Progenitor cell of endocrine pancreas (in vitro differentiated cells): Measurements from ENCODE around the gene WDR81. TPM values are rescaled to one million over a fixed set of nuclear protein-coding genes. Genes with fewer than 3 reads are reported as not detected.
A peak's percentile ranks its signal among the peaks of the same experiment; 100 is the strongest.
"Not testable (repeated sequence)": the region's sequence is repeated elsewhere in the genome, so short reads cannot be mapped to it uniquely, and the experiment has no call there.

Experiments
- DNase-seq: peaks from one replicate; pipeline ENCODE4 v3.0.0; 2021; ENCODE audit warnings: low spot score; ENCODE audit not compliant: unreplicated experiment
- H3K27ac Mint-ChIP-seq: 2 replicates; pipeline ENCODE4 v1.8.0; 2021; ENCODE audit warnings: mild to moderate bottlenecking, moderate library complexity, mixed read lengths
- H3K27me3 Mint-ChIP-seq: 2 replicates; pipeline ENCODE4 v1.8.0; 2021; ENCODE audit warnings: mixed read lengths
- H3K36me3 Mint-ChIP-seq: 2 replicates; pipeline ENCODE4 v1.8.0; 2022; ENCODE audit warnings: mixed read lengths; ENCODE audit not compliant: insufficient read depth
- H3K4me1 Mint-ChIP-seq: 2 replicates; pipeline ENCODE4 v1.8.0; 2021; ENCODE audit warnings: low read depth, mixed read lengths
- H3K4me3 Mint-ChIP-seq: 2 replicates; pipeline ENCODE4 v1.8.0; 2021; ENCODE audit warnings: low read depth, mild to moderate bottlenecking, moderate library complexity, mixed read lengths
- H3K9me3 Mint-ChIP-seq: 2 replicates; pipeline ENCODE4 v1.8.0; 2021; ENCODE audit warnings: low read depth, mixed read lengths
- CTCF ChIP-seq: fragments of 200-600 bp; sonication (generic); IDR thresholded peaks from one replicate; pipeline ENCODE4 v1.5.0; 2021; ENCODE audit warnings: antibody characterized with exemption, mild to moderate bottlenecking; ENCODE audit not compliant: unreplicated experiment
- long read RNA-seq: library from polyadenylated mRNA; unstranded; transcript quantifications from one replicate; pipeline ENCODE4 v2.0.0, GENCODE V29; 2020
- total RNA-seq: library from RNA; stranded (reverse); gene quantifications from 2 replicates; pipeline ENCODE4 v1.2.1, GENCODE V29; 2021

WDR81 gene
- total RNA-seq = 22.1 and 22.4 TPM in 2 replicates
- long read RNA-seq, partial matches to known transcripts = 0 of 2 reads
- long read RNA-seq, other reads (novel, unspliced or antisense) = 2 of 2 reads

DNA sequence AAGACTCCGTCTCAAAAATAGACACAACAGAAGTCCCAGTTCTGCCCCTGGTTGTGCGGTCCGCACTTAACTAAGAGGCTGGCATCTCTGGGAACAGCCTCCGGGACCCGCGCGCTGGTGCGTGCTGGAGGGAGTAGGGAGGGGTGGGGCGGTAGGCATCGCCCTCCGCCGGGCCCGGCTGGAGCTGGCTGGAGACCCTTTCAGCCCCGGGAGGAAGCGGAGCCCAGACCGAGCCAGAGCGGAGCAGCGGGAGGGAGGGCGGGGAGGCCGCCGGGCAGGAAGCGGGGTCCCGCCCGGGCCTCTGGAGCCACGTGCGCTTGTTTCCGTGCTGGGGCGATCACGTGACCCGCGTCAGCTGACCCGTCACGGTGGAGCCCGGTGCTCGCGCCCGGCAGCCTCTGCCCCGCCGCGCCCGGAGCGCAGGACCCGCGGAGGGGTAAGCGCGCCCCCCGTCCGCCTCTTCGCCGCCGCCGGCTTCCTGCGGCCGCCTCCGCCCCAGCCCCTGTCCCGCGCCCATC, at the start of gene WDR81:
TSS of gene WDR81 (plus strand) at position 354 of the 518 bp plus-strand sequence. CDS start 256 bp downstream, outside the sequence.
- Mint-ChIP-seq H3K4me1 (peaks cover 3% of the 10 kb centered on the region), H3K27me3 (no peaks in the 10 kb centered on the region), H3K36me3 (peaks cover 1% of the 10 kb centered on the region), H3K27ac (peak within 1 kb of the TSS; percentile 81), H3K9me3 (no peaks in the 10 kb centered on the region), H3K4me3 (peak within 1 kb of the TSS; percentile 65)
- DNase-seq = peak; percentile 80
- TF ChIP-seq CTCF = no peak

DNA sequence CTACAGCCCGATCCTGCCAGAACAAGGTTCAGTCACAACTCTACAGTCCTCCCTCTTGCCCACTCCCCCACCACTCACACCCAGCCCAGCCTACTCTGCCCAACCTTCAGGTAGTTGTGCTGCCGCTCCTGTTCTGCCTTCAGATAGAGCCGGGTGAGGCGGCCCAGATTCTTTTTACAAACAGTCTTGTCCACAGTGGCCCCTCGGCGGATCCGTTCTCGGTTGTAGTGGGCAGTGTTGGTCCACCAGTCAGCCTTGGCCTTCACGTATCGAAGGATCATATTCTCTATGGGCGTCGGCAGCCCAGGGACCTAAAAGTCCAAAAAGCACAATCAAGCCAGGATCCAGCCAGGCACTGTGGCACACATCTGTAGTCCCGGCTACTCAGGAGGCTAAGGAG, 48.1 kb upstream of the WDR81 start:
- no peak for DNase-seq

DNA sequence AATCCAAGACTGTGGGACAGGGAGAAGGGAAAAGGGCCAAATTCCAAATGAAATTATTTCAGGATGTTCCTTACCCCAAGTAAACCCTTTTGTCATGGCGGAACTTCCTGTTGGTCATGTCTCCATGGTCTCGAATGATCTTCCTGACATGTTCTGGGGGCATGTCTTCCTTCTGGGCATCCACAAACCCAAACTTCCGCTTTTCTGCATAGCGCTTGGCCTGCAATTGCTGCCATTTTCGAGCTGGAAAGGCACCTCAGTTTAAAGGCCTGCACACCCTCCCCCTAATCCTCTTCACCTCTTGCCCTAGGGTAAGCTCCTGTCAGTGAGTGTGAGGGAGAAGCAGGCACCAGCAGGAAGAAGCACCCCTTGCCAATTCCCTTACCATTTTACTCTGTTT, 41.0 kb upstream of the WDR81 start:
- no peaks in the 10 kb centered on the region for H3K9me3 Mint-ChIP-seq
- H3K27ac Mint-ChIP-seq = peak overlapping the region; percentile 99
- peaks cover 34% of the 10 kb centered on the region for H3K36me3 Mint-ChIP-seq
- H3K27me3 Mint-ChIP-seq = no peaks in the 10 kb centered on the region
- H3K4me1 Mint-ChIP-seq = peaks cover 20% of the 10 kb centered on the region
- peak overlapping the region; percentile 97 for H3K4me3 Mint-ChIP-seq
- DNase-seq = no peak
- no peak for TF ChIP-seq CTCF

More for the DNA sequence above, 48.1 kb upstream of the WDR81 start:
- Mint-ChIP-seq H3K27me3 (no peaks in the 10 kb centered on the region), H3K4me1 (no peaks in the 10 kb centered on the region), H3K4me3 (no peak overlapping the region), H3K9me3 (no peaks in the 10 kb centered on the region), H3K36me3 (peaks cover 40% of the 10 kb centered on the region), H3K27ac (no peak overlapping the region)
- no peak for TF ChIP-seq CTCF

DNA sequence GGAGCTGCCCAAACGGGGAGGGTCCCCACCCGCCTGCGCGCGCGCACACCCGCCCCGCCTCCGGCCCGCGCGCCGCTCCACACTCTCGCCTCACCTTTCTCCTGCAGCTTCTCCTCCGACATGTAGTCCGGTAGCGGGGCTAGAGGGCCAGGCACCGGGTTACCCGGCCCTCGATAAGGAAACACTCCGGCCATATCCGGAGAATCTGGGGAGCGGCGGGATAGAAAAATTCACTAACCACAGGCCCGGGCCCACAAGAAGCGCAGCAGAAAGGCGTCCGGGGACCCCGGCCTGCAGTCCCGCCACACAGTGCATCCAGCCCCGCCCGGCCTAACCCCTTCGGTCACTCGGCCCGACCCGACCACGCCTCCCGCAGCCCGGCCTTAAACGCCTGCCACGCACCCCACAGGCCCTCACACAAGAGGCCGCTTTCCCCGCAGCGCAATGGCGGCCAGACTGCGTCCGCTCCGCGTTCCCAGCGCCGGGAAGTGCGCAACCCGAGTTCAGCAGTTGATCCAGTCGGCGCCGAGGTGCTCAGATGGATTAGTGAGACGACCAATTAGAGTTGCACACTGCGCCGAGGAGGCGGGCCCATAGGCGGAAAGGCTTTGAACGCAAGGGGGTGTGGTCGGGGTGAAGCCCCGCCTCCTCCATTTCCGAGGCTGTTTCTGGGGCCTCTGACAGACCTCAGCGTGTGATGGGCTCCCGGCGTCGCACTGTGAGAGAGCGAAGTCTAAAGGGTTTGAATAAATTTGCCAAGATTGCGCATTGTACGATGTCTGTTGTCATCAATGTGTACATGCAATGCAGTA, 39.9 kb upstream of the WDR81 start, which contains the start of gene PRPF8:
TSS of gene PRPF8 (minus strand) at position 490 of the 812 bp plus-strand sequence. CDS start at position 194, 296 bp downstream.
- H3K9me3 Mint-ChIP-seq = no peaks in the 10 kb centered on the region
- peaks cover 20% of the 10 kb centered on the region for H3K4me1 Mint-ChIP-seq
- peaks cover 28% of the 10 kb centered on the region for H3K36me3 Mint-ChIP-seq
- H3K27ac Mint-ChIP-seq = peak within 1 kb of the TSS; percentile 99
- no peak for TF ChIP-seq CTCF
- H3K4me3 Mint-ChIP-seq = peak within 1 kb of the TSS; percentile 97
- DNase-seq = peak; percentile 97
- H3K27me3 Mint-ChIP-seq = no peaks in the 10 kb centered on the region

GRCh38 chr17:1686086-1686485, 38.4 kb upstream of the WDR81 start:
- Mint-ChIP-seq H3K27me3 (no peaks in the 10 kb centered on the region), H3K9me3 (no peaks in the 10 kb centered on the region), H3K36me3 (peaks cover 19% of the 10 kb centered on the region), H3K4me1 (peaks cover 20% of the 10 kb centered on the region), H3K27ac (no peak overlapping the region), H3K4me3 (no peak overlapping the region)
- no peak for TF ChIP-seq CTCF
- DNase-seq = no peak

GRCh38 chr17:1688405-1688804, 36.1 kb upstream of the WDR81 start:
- not testable (repeated sequence) for H3K9me3 Mint-ChIP-seq, H3K27me3 Mint-ChIP-seq, H3K27ac Mint-ChIP-seq, DNase-seq, H3K4me3 Mint-ChIP-seq, H3K36me3 Mint-ChIP-seq
- peaks cover 13% of the 10 kb centered on the region for H3K4me1 Mint-ChIP-seq
